Measurements from ENCODE around the gene ZMYND19.
"Not testable (repeated sequence)": the region's sequence is repeated elsewhere in the genome, so short reads cannot be mapped to it uniquely, and the experiment has no call there.

ZMYND19 gene

DNA sequence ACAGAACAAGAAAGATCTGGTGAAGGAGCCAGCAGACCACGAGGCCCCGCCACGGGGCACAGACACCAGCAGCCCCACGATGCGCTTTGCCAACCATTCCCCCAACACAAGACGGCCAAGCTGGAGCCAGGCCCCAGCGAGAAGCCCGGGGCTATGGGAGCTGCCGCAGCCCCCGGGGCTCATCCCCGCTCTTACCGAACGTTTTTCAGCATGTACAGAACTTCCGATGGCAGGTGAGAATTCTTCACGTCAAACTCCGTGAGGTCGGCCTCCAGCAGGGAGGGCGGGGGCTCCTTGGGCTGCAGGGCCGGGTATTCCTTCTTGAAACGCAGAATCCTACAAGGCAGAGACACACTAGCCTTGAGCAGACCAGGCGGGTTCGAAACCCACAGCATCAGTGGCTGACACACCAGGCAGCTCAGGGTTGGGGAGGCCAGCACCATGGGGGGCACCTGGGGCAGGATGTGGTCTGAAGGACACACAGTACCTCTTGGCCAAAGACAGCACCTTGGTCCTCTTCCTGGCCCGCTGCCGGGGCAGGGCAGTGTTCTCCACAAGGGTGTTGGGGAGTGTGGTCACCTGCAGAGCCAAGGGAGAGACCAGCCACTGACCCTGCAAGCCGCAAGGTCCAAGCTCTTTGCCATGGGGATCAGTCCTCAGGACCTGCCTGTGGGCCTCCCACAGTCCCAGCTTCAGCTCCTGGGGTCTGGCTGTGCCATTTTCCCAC lies 46.9 kb downstream of the ZMYND19 start:
- H3K4me3 ChIP-seq (ENCODE audit: low read depth, low read length), result no peak overlapping the region
- TF ChIP-seq, protein P1, sequence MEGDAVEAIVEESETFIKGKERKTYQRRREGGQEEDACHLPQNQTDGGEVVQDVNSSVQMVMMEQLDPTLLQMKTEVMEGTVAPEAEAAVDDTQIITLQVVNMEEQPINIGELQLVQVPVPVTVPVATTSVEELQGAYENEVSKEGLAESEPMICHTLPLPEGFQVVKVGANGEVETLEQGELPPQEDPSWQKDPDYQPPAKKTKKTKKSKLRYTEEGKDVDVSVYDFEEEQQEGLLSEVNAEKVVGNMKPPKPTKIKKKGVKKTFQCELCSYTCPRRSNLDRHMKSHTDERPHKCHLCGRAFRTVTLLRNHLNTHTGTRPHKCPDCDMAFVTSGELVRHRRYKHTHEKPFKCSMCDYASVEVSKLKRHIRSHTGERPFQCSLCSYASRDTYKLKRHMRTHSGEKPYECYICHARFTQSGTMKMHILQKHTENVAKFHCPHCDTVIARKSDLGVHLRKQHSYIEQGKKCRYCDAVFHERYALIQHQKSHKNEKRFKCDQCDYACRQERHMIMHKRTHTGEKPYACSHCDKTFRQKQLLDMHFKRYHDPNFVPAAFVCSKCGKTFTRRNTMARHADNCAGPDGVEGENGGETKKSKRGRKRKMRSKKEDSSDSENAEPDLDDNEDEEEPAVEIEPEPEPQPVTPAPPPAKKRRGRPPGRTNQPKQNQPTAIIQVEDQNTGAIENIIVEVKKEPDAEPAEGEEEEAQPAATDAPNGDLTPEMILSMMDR (IDR thresholded peaks at IDR 0.05; ENCODE audit: borderline replicate concordance, insufficient read depth, low read depth, low read length), result no peak

DNA sequence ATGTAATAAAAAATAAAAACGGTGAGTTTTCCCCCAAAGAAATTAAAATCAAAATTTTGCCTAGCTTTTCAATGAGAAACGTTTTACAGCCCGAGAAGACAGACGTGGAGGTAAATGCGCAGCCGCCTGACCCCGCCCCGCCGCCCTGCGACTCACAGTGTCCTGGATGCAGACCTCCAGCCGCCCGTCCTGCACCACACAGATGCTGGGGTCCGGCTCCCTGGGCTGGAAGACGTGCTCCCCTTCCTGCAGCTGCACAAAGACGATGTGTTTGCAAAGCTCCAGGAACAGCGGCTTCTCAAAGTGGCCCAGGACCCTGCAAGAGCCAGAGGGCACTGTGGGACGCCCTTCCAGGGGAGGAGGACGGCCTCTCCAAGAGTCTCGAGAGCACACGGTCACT lies 47.8 kb downstream of the ZMYND19 start:
- H3K4me3 ChIP-seq (ENCODE audit: low read depth, low read length), result no peak overlapping the region
- TF ChIP-seq, protein P1 (IDR thresholded peaks at IDR 0.05; ENCODE audit: borderline replicate concordance, insufficient read depth, low read depth, low read length), result no peak

DNA sequence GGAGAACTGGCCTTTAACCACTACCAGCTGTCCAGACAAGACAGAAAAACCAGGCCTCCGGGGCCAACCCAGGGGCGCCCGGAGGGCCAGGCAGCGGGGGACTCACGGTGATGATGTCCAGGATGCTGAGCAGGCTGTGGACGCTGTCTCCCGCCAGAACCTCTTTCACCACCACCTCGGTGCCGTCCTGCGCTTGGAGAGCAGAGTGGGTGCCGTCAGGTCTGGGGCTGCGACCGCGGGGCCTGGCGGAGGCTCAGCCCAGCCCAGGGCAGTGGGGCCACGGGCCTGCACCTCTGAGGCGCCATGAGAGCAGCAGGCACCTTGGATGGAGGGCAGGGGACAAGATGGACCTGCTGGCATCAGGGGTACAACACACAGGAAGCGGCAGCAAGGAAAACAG lies 49.8 kb downstream of the ZMYND19 start:
- TF ChIP-seq, protein P1 (IDR thresholded peaks at IDR 0.05; ENCODE audit: borderline replicate concordance, insufficient read depth, low read depth, low read length), result no peak
- H3K4me3 ChIP-seq (ENCODE audit: low read depth, low read length), result no peak overlapping the region

DNA sequence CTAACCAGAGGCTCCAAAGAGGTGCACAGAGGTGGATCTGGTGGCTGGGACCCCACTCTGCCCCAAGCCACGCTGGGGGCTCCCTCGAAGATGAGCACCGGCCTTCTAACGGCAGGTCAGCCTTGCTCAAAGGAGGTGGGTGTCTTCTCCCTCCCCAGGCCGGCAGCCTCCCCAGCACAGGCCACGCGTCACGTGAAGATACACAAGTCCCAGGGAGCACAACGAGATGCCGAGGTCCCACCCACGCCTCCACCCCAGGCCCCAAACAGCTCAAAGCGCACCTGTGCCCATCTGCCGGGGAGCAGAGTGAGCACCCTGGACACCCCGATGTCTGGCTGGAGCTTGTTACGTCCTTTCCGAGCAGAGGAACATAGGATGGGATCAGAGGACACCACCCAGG lies 52.3 kb downstream of the ZMYND19 start:
- H3K4me3 ChIP-seq (ENCODE audit: low read depth, low read length), result no peak overlapping the region
- TF ChIP-seq, protein P1 (IDR thresholded peaks at IDR 0.05; ENCODE audit: borderline replicate concordance, insufficient read depth, low read depth, low read length), result no peak

DNA sequence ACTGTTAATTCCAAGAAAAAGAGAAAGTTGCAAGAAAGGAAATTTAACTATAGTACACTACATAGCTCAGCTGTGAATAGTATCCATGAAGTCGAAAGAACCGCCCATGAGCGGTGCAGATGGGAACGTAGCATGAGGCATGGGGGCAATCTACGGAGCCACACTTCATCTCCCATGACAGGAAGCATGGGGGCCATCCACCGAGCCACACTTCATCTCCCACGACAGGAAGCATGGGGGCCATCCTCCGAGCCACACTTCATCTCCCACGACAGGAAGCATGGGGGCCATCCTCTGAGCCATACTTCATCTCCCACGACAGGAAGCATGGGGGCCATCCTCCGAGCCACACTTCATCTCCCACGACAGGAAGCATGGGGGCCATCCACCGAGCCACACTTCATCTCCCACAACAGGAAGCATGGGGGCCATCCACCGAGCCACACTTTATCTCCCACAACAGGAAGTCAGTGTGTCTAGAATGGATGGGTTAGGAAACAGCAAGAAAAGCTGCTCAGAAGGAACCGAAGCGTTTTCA lies 53.6 kb downstream of the ZMYND19 start:
- H3K4me3 ChIP-seq (ENCODE audit: low read depth, low read length), result not testable (repeated sequence)

DNA sequence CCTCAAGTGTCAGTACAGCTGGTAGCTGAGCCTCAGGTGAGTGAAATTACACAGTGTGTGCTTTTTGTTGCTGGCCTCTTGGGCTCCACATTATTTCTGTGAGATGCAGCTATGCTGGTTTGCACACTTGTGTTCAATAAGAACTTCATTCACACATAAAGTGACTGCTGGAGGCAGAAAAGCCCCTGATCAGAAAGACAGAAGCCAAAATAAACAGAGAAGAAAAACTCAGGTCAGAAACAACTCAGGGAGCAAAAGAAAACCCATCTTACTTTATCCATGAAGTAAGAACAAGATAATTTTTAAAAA lies 55.2 kb downstream of the ZMYND19 start:
- H3K4me3 ChIP-seq (ENCODE audit: low read depth, low read length), result no peak overlapping the region
- TF ChIP-seq, protein P1 (IDR thresholded peaks at IDR 0.05; ENCODE audit: borderline replicate concordance, insufficient read depth, low read depth, low read length), result no peak

DNA sequence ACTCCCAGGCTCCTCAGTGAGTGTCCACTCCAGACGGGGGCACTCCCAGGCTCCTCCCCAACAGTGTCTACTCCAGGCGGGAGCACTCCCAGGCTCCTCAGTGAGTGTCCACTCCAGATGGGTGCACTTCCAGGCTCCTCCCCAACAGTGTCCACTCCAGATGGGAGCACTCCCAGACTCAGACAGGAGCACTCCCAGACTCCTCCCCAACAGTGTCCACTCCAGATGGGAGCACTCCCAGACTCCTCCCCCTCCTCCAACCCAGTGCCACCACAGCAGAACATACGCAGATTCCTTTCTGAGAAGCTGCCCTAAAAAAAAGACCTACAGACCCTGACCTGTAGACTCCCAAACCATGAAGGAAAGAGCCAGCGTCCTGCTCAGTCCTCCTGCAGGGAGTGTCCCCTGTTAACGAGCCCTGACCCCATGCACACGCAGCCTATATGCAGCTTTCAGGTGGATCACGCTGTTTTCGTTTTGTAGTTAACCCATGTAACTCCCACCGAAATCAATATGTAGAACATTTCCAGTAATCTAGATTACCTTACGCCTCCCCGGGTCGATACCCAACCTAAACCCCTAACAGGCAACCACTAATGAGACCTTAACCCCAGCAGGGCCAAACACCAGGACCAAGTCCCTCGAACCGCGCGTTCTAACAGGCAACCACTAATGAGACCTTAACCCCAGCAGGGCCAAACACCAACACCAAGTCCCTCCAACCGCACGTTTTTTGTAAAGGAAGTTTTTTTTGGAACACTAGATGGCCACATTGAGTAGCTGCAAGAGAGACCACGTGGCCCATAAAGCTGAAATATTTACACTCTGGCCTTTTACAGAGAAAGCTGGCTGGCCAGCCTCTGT lies 55.8 kb downstream of the ZMYND19 start:
- TF ChIP-seq, protein P1 (IDR thresholded peaks at IDR 0.05; ENCODE audit: borderline replicate concordance, insufficient read depth, low read depth, low read length), result peak; percentile 65
- no peak overlapping the region for H3K4me3 ChIP-seq (ENCODE audit: low read depth, low read length)

DNA sequence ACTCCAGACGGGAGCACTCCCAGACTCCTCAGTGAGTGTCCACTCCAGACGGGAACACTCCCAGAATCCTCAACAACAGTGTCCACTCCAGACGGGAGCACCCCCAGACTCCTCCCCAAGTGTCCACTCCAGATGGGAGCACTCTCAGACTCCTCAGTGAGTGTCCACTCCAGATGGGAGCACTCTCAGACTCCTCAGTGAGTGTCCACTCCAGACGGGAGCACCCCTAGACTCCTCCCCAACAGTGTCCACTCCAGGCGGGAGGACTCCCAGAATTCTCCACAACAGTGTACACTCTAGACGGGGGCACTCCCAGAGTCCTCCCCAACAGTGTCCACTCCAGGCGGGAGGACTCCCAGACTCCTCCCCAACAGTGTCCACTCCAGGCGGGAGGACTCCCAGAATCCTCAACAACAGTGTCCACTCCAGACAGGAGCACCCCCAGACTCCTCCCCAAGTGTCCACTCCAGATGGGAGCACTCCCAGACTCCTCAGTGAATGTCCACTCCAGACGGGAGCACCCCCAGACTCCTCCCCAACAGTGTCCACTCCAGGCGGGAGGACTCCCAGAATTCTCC lies 57.3 kb downstream of the ZMYND19 start:
- H3K4me3 ChIP-seq (ENCODE audit: low read depth, low read length), result not testable (repeated sequence)

All from GM12875 (cell line).